ENCODE measurements around the gene KBTBD4.
"Not testable (repeated sequence)": the region's sequence is repeated elsewhere in the genome, so short reads cannot be mapped to it uniquely, and the experiment has no call there.

The KBTBD4 gene

DNA sequence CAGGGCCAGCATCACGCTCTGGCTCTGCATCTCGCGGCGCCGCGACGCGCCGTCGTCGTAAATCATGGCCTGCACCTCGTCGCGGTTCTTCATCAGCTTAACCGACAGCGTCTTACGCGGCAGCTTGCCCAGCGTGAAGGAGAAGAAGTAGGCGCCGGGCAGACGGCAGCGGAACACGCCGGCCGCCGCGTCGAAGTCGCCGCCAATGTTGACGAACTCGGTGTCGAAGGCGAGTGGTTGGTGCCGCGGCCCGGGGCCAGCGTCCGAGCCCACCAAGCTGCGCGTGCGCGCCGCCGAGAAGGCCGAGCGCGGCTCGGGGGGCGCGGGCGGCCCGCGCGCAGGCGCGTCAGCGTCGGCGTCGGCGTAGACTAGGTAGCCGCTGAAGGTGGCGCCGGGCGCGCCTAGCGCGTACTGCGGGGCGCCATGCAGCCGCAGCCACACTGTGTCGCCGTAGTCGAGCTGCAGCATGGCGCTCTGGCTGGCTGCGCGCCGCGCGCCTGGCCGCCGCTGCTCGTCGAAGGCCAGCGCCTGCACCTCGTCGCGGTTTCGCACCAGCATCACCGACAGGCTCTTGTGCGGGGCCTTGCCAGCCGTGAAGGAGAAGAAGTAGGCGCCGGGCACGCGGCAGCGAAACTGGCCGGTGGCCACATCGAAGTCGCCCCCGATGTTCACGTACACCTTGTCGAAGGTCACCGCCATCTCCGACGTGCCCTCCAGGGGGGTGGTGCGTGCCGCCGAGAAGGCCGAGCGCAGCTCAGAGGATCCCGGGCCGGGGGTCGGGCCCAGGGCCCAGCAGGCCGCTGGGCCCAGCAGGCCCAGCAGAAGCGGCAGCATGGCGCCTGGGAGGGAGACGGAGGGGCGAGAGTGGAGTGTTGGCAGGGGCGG, 11.4 kb upstream of the KBTBD4 start:
- DNase-seq (ENCODE audit: low read depth in 3 of 3, low spot score in 1 of 3), result no peak

- DNase-seq (ENCODE audit: low read depth in 3 of 3, low spot score in 1 of 3), result no peak
Observed at GRCh38 chr11:47589584-47589976, 10.8 kb upstream of the KBTBD4 start.

DNA sequence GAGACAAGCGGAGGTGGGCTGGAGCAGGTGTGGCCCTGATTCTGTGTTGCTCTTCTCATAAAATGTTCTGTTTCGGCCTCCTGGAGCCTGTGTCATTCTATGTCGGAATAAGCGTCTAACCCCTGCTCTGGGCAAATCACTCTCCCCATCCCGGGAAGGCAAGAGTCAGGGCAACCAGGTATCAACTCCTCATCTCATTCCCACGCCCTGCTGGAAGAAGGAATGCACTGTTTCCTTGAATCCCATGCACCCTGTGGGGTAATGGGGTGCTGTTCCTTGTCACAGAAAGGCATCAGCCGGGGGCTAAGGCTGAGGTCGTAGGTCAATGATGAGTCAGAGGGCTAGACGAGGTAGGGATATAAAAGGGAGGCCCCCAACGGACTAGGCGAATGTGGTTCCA, 10.3 kb upstream of the KBTBD4 start:
- DNase-seq (ENCODE audit: low read depth in 3 of 3, low spot score in 1 of 3), result no peak

GRCh38 chr11:47587723-47588326, 9.1 kb upstream of the KBTBD4 start:
- no peak for DNase-seq (ENCODE audit: low read depth in 3 of 3, low spot score in 1 of 3)

DNA sequence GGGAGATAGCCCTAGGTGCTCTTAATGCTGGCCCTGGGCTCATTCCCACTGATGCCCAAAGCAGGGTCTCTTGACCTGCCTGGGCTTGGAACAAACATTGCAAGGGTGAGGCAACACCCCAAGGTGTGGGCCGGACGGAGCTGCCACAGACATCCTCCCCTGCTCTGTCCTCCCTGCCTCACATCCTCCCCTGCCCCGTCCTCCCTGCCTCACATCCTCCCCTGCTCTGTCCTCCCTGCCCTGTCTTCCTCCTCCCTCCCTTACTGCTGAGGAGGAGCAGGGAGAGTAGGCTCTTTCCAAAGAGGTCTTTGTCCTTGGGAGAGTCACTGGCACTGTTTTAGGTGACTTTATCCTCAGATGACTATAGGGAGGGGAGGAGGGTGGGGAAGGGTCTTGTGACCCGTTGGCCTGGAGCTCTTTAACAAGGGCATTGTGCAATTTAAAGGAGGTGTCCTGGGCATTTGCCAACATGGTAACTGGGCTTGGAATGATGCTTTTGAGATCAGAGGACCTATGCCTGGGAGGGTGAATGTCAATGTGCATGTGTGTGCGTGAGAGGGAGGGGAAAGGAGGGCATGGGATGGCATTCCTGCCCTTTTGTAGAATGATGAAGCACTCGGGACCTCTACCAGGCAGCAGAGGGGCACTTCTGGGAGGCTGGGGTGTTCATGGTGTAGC, 8.4 kb upstream of the KBTBD4 start:
- DNase-seq (ENCODE audit: low read depth in 3 of 3, low spot score in 1 of 3), result no peak

GRCh38 chr11:47586098-47586855, 7.5 kb upstream of the KBTBD4 start, which contains the start of gene FAM180B:
TSS of gene FAM180B (plus strand) at chr11:47586678. CDS start at chr11:47586769, 91 bp downstream.
- no peak for DNase-seq (ENCODE audit: low read depth in 3 of 3, low spot score in 1 of 3)

GRCh38 chr11:47583844-47584243, 5.1 kb upstream of the KBTBD4 start:
- no peak for DNase-seq (ENCODE audit: low read depth in 3 of 3, low spot score in 1 of 3)

GRCh38 chr11:47577460-47578041, 1.2 kb downstream of the KBTBD4 start:
- no peak for DNase-seq (ENCODE audit: low read depth in 3 of 3, low spot score in 1 of 3)

- DNase-seq (ENCODE audit: low read depth in 3 of 3, low spot score in 1 of 3), result no peak
Observed at GRCh38 chr11:47573321-47573720, 5.4 kb downstream of the KBTBD4 start.

- no peak for DNase-seq (ENCODE audit: low read depth in 3 of 3, low spot score in 1 of 3)
Observed at GRCh38 chr11:47572715-47573255, 6.0 kb downstream of the KBTBD4 start.

- DNase-seq (ENCODE audit: low read depth in 3 of 3, low spot score in 1 of 3), result no peak
Observed at GRCh38 chr11:47571895-47572294, 6.9 kb downstream of the KBTBD4 start.

DNA sequence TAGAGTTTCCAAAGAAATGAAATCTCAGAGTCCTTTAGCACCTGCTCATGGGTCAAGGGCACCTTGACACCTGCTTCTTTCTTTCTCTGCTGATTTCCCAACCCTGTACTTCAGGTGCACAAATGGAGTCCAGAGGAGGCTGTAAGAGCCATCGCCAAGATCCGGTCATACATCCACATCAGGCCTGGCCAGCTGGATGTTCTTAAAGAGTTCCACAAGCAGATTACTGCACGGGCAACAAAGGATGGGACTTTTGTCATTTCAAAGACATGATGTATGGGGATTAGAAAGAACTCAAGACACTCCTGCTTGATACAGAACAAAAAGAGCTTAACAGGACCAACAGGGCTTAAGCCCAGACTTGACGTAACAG, 7.4 kb downstream of the KBTBD4 start:
- no peak for DNase-seq (ENCODE audit: low read depth in 3 of 3, low spot score in 1 of 3)

- DNase-seq (ENCODE audit: low read depth in 3 of 3, low spot score in 1 of 3), result no peak
Observed at GRCh38 chr11:47570651-47571356, 8.0 kb downstream of the KBTBD4 start.

DNA sequence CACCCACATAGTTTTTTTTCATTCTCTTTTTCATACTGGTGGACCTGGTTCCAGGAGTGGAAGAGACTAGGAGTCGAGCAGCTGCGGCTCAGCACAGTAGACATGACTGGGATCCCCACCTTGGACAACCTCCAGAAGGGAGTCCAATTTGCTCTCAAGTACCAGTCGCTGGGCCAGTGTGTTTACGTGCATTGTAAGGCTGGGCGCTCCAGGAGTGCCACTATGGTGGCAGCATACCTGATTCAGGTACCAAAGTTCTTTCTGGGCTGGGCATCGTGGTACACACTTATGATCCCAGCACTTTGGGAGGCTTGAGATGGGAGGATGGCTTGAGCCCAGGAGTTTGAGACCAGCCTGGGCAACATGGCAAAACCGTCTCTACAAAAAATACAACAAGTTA, 9.1 kb downstream of the KBTBD4 start:
- DNase-seq (ENCODE audit: low read depth in 3 of 3, low spot score in 1 of 3), result no peak

DNA sequence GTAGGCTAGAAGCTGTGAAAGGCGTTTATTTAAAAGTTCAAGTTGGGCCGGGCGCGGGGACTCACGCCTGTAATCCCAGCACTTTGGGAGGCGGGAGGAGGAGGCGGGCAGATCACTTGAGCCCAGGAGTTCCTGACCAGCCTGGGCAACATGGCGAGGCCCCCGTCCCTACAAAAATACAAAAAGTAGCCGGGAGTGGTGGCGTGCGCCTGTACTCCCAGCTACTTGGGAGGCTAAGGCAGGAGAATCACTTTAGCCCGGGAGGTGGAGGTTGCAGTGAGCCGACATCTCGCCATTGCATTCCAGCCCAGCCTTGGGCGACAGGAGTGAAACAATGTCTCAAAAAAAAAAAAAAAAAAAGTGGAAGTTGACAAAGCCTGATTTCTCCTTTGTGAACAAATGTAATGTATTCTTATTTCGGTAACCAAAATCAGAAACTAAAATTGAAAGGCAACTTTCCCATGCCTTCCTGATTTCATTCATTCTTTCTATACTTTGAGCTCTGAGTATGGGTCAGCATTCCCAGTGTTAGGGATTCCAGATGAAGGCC, 12.5 kb downstream of the KBTBD4 start:
- no peak for DNase-seq (ENCODE audit: low read depth in 3 of 3, low spot score in 1 of 3)

DNA sequence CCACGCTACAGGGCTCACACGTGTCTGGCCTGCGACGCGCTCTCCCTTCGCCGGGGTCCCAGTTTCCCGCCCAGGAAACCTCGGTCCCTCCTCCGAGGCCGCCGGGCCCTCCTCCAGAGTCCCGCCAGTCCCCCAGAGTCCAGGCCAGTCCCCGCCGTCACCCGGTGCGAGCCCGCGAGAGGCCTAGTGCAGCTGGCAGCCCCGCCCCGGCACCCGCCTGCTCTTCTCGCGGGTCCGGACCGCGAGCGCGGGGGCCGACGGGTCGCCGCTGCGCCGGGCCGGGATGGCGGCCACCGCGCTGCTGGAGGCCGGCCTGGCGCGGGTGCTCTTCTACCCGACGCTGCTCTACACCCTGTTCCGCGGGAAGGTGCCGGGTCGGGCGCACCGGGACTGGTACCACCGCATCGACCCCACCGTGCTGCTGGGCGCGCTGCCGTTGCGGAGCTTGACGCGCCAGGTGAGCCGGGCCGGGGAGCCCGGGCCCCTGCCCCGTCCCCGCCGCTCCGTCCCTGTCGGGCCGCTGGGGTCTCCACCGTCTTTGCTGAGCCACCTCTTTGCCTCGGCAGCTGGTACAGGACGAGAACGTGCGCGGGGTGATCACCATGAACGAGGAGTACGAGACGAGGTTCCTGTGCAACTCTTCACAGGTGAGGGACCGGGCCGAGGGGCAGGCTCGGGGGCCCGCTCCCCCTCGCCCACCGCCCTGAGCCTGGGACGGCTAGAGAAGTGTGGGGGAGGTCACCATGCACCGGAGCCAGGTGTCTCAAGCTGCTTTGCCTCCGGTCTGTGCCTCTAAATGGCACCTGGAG, 13.2 kb downstream of the KBTBD4 start, which contains the start of gene PTPMT1:
PTPMT1 (plus strand) TSS at position 260 of the 809 bp plus-strand sequence; CDS start at position 284, 24 bp downstream.
- DNase-seq (ENCODE audit: low read depth in 3 of 3, low spot score in 1 of 3), result peak in 2 of 3 donors; percentile 30 to 48

DNA sequence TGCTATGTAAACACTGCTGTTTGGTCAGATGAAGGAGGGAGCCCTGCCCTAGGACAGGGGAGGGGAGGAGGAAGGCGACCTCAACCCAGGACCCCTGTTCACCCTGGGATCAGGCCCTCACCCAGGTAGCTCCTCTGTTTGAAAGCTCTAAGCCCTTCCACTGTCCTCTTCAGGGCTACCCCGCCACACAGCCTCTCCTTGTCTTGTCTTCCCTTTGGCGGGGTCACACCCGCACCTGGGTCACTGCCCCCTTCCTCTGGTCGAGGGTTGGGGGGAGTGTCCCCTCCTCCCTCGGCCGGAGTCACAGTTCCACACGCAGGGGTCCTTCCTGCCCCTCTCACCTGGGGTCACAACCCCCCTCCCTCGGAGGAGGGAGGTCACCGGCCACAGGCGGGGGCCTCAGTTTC, 13.8 kb downstream of the KBTBD4 start:
- no peak for DNase-seq (ENCODE audit: low read depth in 3 of 3, low spot score in 1 of 3)

GRCh38 chr11:47564366-47564765, 14.4 kb downstream of the KBTBD4 start:
- not testable (repeated sequence) for DNase-seq (ENCODE audit: low read depth in 3 of 3, low spot score in 1 of 3)

- not testable (repeated sequence) for DNase-seq (ENCODE audit: low read depth in 3 of 3, low spot score in 1 of 3)
Observed at GRCh38 chr11:47562393-47562792, 16.4 kb downstream of the KBTBD4 start.

Measured in stimulated activated CD4-positive, alpha-beta T cell treated with anti-CD3 and anti-CD28 coated beads, TNF-alpha, amount 100 ng/mL, for 1 hour (primary cell).